Raji (cell line): ENCODE results near the gene DOK4.

Experiments used
- POLR2A ChIP-seq: IDR thresholded peaks from 2 replicates; pipeline ENCODE4 v1.6.1; 2011; ENCODE audit warnings: low read depth, low read length, control low read depth; ENCODE audit not compliant: insufficient read depth

Gene DOK4

GRCh38 chr16:57486858-57487834 lies 853 bp upstream of the DOK4 start:
- no peak for TF ChIP-seq POLR2A

GRCh38 chr16:57485091-57485915 lies 990 bp downstream of the DOK4 start:
- no peak for TF ChIP-seq POLR2A

DNA sequence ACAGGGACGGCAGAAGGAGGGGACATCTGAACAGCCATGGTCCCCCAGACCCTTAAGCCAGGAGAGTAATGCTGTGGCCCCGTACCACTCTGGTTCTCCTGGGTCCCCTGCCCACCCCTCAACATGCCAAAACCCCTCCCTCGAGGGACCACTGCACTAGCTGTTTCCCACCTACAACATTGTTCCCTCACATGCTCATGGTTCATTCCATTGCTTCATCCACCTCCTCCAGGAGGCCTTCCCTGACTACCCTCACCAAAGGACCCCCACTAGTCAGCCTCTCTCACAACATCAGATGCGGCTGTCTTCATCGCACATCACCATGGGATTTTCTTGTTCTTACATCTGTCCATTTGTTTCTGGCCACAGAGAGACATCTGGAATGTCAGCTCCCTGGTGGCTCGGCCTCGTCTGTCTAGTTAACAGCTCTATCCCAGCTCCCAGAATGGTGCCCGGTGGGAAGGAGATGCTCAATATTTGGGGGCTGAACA lies 1.7 kb downstream of the DOK4 start:
- TF ChIP-seq POLR2A, result no peak

GRCh38 chr16:57483725-57484514 lies 2.4 kb downstream of the DOK4 start:
- no peak for TF ChIP-seq POLR2A

DNA sequence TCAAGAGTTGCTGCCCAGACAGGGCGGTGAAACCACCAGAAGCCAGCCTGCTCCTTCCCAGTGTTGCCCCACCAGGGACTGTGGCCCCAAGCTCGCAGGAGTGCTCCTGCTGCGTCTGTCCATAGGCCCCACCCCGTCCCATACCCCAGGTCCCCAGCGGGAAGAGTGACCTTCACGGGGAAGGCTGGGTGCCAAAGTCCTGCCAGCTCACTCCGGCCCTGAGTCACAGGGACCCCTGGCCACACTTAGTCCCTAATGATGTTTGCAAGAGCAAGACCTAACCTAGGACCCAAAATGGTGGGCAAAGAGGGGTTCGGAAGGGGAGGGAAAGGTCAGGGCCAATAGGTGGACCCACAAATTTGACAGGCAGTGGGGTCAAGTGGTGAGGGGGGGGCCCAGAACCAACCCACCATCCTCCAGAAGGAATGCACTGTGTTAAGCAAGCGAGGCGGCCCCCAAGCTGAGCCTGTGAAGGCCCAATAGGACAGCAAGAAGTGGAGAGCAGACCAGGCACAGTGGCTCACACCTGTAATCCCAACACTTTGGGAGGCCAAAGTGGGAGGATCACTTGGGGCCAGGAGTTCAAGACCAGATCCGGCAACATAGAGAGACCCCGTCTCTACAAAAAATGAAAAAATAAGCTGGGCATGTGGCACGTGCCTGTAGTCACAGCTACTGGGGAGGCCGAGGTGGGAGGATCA lies 3.3 kb downstream of the DOK4 start:
- no peak for TF ChIP-seq POLR2A

DNA sequence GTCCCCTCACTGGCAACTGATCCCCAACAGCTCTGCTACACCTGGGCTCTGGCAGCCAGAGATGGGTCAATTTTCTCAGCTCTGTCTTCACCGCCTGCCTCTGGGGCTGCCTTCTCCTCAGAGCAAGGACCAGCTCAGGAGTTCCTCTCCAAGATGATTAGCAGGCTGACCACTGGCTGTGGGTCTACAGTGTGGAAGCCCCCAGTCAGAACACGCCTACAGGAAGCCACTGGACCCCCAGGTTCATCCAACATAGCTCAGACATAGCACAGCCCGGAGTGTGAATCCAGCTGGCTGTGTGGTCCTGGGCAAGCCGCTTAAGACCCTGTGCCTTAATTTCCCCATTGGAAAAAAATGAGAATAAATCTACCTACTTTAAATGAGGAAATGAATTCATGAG lies 4.9 kb downstream of the DOK4 start:
- no peak for TF ChIP-seq POLR2A

GRCh38 chr16:57480754-57481230 lies 5.5 kb downstream of the DOK4 start:
- TF ChIP-seq POLR2A, result no peak

DNA sequence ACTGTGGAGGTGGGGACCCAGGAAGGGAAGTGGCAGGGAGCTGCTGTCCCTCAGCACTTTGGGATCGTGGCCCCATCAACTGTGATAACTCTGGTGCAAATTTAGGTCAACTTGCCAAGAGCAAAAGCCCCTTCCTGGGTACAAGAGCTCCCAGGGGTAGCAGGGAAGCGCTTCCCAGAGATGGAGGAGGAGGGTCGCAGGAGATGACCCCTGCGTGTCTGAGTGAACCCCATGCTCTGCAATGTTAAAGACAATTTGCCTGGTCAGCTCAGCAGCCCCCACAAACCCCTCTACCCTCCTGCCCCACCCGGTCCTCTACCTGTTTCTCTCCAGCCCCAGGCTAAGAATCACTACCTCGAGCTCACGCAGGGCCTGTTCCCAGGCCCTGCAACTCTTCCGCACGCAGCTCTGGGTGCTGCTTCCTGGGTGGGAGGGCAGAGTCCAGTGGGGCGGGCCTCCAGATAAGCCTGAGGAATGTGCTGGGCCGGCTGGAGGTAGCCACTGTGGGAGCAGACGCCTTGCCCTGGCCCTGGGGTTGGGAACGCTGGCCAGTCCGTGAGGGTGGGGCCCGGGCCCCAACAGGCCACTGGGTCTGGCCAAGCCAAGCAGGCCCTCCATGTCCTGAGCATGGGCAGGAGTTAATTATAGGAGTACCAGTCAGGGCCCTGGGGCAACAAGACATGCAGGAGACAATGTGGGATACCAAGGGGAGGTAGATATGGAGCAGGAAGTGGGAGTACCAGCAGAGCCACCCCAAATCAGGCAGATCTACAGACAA lies 6.1 kb downstream of the DOK4 start:
- no peak for TF ChIP-seq POLR2A

- no peak for TF ChIP-seq POLR2A
Measured at GRCh38 chr16:57479205-57479975, 6.9 kb downstream of the DOK4 start.

GRCh38 chr16:57478396-57479204 lies 7.7 kb downstream of the DOK4 start:
- no peak for TF ChIP-seq POLR2A

- no peak for TF ChIP-seq POLR2A
Measured at GRCh38 chr16:57477531-57478202, 8.6 kb downstream of the DOK4 start.
